HG02759 (cell line): ENCODE results near the gene GNA15.
"Not testable (repeated sequence)": the region's sequence is repeated elsewhere in the genome, so short reads cannot be mapped to it uniquely, and the experiment has no call there.

Experiments used
- ATAC-seq: cut with Tn5 transposase; IDR thresholded peaks from one replicate; pipeline ENCODE4 v1.9.1; 2021; ENCODE audit warnings: mild to moderate bottlenecking, moderate library complexity; ENCODE audit not compliant: unreplicated experiment

GNA15 gene

GRCh38 chr19:3135961-3136683 is at the start of gene GNA15:
Gene GNA15, plus strand, starts transcription at chr19:3136033. Its CDS starts 418 bp downstream, at chr19:3136451.
- no peak for ATAC-seq

GRCh38 chr19:3087769-3088168 is 48.1 kb upstream of the GNA15 start:
- no peak for ATAC-seq

- ATAC-seq: not testable (repeated sequence)
Observed at GRCh38 chr19:3089299-3089855, 46.5 kb upstream of the GNA15 start.

GRCh38 chr19:3094601-3095440 is 41.0 kb upstream of the GNA15 start:
- peak; percentile 25 for ATAC-seq

GRCh38 chr19:3095441-3096191 is 40.2 kb upstream of the GNA15 start:
- ATAC-seq: no peak

- ATAC-seq: no peak
Observed at GRCh38 chr19:3096267-3096901, 39.4 kb upstream of the GNA15 start.

- no peak for ATAC-seq
Observed at GRCh38 chr19:3096902-3097326, 38.9 kb upstream of the GNA15 start.

- ATAC-seq: no peak
Observed at GRCh38 chr19:3097442-3097871, 38.4 kb upstream of the GNA15 start.

GRCh38 chr19:3098141-3098514 is 37.7 kb upstream of the GNA15 start:
- no peak for ATAC-seq

GRCh38 chr19:3098515-3099346 is 37.1 kb upstream of the GNA15 start:
- ATAC-seq: no peak

- no peak for ATAC-seq
Observed at GRCh38 chr19:3099347-3100145, 36.3 kb upstream of the GNA15 start.

- no peak for ATAC-seq
Observed at GRCh38 chr19:3100331-3100730, 35.5 kb upstream of the GNA15 start.

- no peak for ATAC-seq
Observed at GRCh38 chr19:3100747-3101730, 34.8 kb upstream of the GNA15 start.

GRCh38 chr19:3102239-3103140 is 33.3 kb upstream of the GNA15 start:
- ATAC-seq: no peak

GRCh38 chr19:3104708-3104983 is 31.2 kb upstream of the GNA15 start:
- no peak for ATAC-seq

GRCh38 chr19:3105641-3106508 is 30.0 kb upstream of the GNA15 start:
- no peak for ATAC-seq
